ENCODE results near the gene ADGRF1.
A peak's percentile ranks its signal among the peaks of the same experiment; 100 is the strongest.

The ADGRF1 gene

DNA sequence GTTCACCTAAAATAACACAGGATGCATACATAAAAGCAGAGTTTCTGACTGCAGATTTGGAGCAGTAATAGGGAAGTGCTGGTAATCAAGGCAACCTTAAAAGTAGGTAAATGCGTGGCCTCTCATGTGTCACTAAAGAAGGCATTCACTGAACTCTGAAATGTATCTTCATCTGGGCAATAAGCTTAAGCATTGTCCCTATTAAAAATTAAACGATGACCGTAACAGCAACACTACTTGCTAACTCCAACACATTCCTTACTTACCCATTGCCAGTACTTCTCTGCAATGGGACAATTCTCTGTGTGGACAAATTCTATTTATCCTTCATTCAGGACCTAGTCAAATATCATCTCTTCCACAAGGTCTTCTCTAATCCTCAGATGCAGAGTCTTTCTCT, 19.9 kb downstream of the ADGRF1 start:
- FAIRE-seq: no peak
- TF ChIP-seq, protein P1, sequence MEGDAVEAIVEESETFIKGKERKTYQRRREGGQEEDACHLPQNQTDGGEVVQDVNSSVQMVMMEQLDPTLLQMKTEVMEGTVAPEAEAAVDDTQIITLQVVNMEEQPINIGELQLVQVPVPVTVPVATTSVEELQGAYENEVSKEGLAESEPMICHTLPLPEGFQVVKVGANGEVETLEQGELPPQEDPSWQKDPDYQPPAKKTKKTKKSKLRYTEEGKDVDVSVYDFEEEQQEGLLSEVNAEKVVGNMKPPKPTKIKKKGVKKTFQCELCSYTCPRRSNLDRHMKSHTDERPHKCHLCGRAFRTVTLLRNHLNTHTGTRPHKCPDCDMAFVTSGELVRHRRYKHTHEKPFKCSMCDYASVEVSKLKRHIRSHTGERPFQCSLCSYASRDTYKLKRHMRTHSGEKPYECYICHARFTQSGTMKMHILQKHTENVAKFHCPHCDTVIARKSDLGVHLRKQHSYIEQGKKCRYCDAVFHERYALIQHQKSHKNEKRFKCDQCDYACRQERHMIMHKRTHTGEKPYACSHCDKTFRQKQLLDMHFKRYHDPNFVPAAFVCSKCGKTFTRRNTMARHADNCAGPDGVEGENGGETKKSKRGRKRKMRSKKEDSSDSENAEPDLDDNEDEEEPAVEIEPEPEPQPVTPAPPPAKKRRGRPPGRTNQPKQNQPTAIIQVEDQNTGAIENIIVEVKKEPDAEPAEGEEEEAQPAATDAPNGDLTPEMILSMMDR (IDR thresholded peaks at IDR 0.05; ENCODE audit: insufficient read depth, missing control alignments): no peak
- DNase-seq (ENCODE audit: insufficient read length, low spot score): no peak

DNA sequence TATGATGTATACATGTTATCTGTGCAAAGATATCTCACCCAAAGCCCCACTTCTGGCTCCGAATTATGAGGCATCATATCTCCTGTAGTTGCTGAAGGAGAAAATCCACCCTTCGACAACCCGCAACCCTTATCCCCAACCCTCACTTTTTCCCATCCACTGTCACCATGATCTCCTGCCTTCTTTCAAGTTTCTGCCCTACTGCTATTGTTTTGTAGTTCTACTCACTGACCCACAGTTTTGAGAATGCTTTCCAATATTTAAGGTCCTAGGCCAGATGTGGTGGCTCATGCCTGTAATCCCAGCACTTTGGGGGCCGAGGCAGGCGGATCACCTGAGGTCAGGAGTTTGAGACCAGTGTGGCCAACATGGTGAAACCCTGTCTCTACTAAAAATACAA, 22.2 kb downstream of the ADGRF1 start:
- no peak for DNase-seq (ENCODE audit: insufficient read length, low spot score)
- FAIRE-seq: no peak
- TF ChIP-seq, protein P1 (IDR thresholded peaks at IDR 0.05; ENCODE audit: insufficient read depth, missing control alignments): no peak

DNA sequence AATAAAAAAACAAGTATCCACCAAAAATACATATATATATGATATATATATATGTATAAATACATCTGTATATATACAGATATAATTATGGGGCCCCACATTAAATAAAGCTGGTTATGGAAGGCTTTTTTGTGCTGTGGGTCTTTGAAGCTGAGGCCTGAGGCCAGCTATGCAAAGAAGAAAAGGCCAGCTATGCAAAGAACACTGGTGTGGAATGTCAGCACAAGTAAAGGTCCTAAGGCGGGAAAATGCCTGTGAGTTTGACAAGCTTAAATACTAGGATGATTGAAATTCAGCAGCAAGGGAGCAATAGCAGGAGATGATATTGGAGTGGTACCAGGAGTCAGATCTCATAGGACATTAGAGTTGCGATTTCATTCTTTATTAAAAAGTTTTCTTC, 25.2 kb downstream of the ADGRF1 start:
- TF ChIP-seq, protein P1 (IDR thresholded peaks at IDR 0.05; ENCODE audit: insufficient read depth, missing control alignments): no peak
- FAIRE-seq: no peak

DNA sequence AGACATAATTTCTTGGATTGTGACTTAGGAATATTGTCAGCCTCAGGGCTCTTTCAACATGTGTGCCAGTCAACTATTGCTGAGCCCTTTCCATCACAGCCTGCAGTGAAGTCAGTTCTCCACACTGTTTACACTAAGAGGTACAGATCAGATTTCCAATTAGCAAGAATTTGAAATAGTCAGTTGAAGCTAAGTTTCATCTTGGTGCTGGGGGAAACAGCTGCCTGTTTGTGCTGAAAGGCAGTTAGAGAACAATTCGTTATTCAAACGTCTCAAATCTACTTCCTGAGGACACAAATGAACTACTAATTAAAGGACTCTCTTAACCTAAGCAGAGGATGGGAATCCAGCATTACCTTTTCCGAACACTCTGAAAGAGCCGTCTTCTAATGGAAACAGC, 25.9 kb downstream of the ADGRF1 start:
- TF ChIP-seq, protein P1 (IDR thresholded peaks at IDR 0.05; ENCODE audit: insufficient read depth, missing control alignments): no peak
- FAIRE-seq: no peak
- DNase-seq (ENCODE audit: insufficient read length, low spot score): no peak

More for the DNA sequence above, 25.2 kb downstream of the ADGRF1 start:
- DNase-seq (ENCODE audit: insufficient read length, low spot score): no peak

DNA sequence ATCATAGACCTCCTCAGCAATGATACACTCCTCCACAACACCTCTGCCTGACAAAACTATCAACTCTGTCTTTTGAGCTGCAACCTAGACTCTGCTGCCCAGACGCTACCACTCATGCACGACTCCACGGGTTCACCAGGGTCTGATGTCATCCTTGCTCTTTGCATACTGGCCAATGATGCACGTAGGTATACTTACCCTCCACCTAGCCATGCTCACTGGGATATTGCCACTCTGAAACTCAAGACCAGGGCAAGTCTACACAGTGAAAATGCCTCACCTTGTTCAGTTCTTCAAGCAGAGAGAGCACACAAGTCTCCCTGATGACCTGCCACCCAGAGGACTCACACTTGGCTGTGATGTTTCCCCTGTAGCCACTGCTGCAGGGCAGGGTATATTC, 27.7 kb downstream of the ADGRF1 start:
- TF ChIP-seq, protein P1 (IDR thresholded peaks at IDR 0.05; ENCODE audit: insufficient read depth, missing control alignments): no peak
- FAIRE-seq (no peak), DNase-seq (ENCODE audit: insufficient read length, low spot score) (no peak)

DNA sequence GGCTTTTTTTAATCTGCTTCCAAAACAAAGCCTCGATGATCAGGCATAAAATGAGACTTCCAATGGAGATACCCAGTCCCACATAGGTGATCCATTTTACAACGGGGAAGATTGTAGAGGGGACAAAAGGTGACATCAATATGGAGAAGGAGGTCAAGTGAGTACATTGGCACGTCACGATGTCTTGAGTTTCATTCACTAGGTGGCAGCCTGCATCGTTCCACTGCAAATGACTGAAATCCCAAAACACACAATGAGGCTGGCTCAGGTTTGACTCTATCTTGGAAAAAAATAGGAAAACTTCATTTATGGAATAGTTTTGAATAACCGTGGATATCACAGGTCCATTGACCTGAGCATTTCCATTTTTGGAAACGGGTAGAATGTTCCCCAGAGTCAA, 32.5 kb downstream of the ADGRF1 start:
- FAIRE-seq (no peak), DNase-seq (ENCODE audit: insufficient read length, low spot score) (no peak)
- TF ChIP-seq, protein P1 (IDR thresholded peaks at IDR 0.05; ENCODE audit: insufficient read depth, missing control alignments): peak; percentile 22

DNA sequence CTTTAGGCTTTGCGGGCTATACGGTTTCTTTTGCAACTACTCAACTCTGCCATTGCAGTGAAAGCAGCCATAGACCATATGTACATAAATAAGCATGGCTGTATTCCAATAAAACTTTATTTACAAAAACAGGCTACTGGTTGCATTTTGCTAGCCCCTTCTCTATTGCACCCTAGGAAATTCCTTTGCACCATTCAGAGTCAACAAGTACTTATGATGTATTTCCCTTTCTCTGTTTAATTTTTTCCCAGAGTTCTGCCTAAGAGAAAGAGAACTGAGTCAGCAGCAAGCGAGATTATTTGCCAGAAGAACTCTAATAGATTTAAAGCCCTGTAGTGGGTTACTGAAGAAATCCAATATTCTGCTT, 33.8 kb downstream of the ADGRF1 start:
- TF ChIP-seq, protein P1 (IDR thresholded peaks at IDR 0.05; ENCODE audit: insufficient read depth, missing control alignments): no peak
- FAIRE-seq: no peak
- DNase-seq (ENCODE audit: insufficient read length, low spot score): no peak
